Liver (tissue), 3 donors: ENCODE data around the gene IER2.

Experiments
- FOXA1 ChIP-seq: IDR thresholded peaks from 2 replicates; pipeline ENCODE4 v1.6.1; 2016; ENCODE audit warnings: antibody characterized with exemption
- MAX ChIP-seq: IDR thresholded peaks from 2 replicates; pipeline ENCODE4 v1.6.1; 2016; ENCODE audit warnings: antibody characterized with exemption
- REST ChIP-seq: IDR thresholded peaks from 2 replicates; pipeline ENCODE4 v1.6.1; 2016; ENCODE audit warnings: antibody characterized with exemption, mild to moderate bottlenecking
- SP1 ChIP-seq: IDR thresholded peaks from 2 replicates; pipeline ENCODE4 v1.6.1; 2018; ENCODE audit warnings: antibody characterized with exemption, mild to moderate bottlenecking
- TAF1 ChIP-seq: conservative IDR thresholded peaks from 2 replicates; pipeline ENCODE4 v1.6.1; 2016; ENCODE audit warnings: antibody characterized with exemption, mild to moderate bottlenecking
- YY1 ChIP-seq: IDR thresholded peaks from 2 replicates; pipeline ENCODE4 v1.6.1; 2016; ENCODE audit warnings: antibody characterized with exemption, mild to moderate bottlenecking
- TF ChIP-seq, protein P1 (sequence below): fragments of 150-350 bp; IDR thresholded peaks from 2 replicates; pipeline ENCODE4 v1.5.1; 2017; ENCODE audit warnings: improper control_type of control experiment, low read depth, low read length; ENCODE audit not compliant: missing input control
- TF ChIP-seq, protein P2 (sequence below): IDR thresholded peaks from 2 replicates; pipeline ENCODE4 v1.6.1; 2016; ENCODE audit warnings: antibody characterized with exemption
- donor health status: healthy.
- donor health status: healthy.

GRCh38 chr19:13119627-13120026 lies 30.6 kb upstream of the IER2 start:
- no peak for TF ChIP-seq YY1
- TF ChIP-seq REST = no peak
- TF ChIP-seq, protein P1, sequence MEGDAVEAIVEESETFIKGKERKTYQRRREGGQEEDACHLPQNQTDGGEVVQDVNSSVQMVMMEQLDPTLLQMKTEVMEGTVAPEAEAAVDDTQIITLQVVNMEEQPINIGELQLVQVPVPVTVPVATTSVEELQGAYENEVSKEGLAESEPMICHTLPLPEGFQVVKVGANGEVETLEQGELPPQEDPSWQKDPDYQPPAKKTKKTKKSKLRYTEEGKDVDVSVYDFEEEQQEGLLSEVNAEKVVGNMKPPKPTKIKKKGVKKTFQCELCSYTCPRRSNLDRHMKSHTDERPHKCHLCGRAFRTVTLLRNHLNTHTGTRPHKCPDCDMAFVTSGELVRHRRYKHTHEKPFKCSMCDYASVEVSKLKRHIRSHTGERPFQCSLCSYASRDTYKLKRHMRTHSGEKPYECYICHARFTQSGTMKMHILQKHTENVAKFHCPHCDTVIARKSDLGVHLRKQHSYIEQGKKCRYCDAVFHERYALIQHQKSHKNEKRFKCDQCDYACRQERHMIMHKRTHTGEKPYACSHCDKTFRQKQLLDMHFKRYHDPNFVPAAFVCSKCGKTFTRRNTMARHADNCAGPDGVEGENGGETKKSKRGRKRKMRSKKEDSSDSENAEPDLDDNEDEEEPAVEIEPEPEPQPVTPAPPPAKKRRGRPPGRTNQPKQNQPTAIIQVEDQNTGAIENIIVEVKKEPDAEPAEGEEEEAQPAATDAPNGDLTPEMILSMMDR = no peak
- no peak for TF ChIP-seq SP1
- TF ChIP-seq TAF1 = no peak
- TF ChIP-seq, protein P2, sequence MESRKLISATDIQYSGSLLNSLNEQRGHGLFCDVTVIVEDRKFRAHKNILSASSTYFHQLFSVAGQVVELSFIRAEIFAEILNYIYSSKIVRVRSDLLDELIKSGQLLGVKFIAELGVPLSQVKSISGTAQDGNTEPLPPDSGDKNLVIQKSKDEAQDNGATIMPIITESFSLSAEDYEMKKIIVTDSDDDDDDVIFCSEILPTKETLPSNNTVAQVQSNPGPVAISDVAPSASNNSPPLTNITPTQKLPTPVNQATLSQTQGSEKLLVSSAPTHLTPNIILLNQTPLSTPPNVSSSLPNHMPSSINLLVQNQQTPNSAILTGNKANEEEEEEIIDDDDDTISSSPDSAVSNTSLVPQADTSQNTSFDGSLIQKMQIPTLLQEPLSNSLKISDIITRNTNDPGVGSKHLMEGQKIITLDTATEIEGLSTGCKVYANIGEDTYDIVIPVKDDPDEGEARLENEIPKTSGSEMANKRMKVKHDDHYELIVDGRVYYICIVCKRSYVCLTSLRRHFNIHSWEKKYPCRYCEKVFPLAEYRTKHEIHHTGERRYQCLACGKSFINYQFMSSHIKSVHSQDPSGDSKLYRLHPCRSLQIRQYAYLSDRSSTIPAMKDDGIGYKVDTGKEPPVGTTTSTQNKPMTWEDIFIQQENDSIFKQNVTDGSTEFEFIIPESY = no peak
- no peak for TF ChIP-seq MAX
- no peak for TF ChIP-seq FOXA1
